Stimulated activated CD4-positive, alpha-beta T cell treated with anti-CD3 and anti-CD28 coated beads, Interleukin-2, amount 100 ng/mL, for 4 hours (primary cell): ENCODE results near the gene PTPN14.
"Not testable (repeated sequence)": the region's sequence is repeated elsewhere in the genome, so short reads cannot be mapped to it uniquely, and the experiment has no call there.

ENCODE experiments used
- DNase-seq: peaks from one replicate; pipeline ENCODE4 v3.0.0-alpha.2; 2020; ENCODE audit warnings: low read depth

The PTPN14 gene

DNA sequence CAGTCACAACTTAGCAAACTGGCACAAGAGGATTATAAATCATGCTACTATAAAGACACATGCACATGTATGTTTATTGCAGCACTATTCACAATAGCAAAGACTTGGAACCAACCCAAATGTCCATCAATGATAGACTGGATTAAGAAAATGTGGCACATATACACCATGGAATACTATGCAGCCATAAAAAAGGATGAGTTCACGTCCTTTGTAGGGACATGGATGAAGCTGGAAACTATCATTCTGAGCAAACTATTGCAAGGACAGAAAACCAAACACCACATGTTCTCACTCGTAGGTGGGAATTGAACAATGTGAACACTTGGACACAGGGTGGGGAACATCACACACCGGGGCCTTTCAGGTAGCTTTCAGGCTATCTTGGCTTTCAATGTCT is 41.8 kb downstream of the PTPN14 start:
- DNase-seq: not testable (repeated sequence)

DNA sequence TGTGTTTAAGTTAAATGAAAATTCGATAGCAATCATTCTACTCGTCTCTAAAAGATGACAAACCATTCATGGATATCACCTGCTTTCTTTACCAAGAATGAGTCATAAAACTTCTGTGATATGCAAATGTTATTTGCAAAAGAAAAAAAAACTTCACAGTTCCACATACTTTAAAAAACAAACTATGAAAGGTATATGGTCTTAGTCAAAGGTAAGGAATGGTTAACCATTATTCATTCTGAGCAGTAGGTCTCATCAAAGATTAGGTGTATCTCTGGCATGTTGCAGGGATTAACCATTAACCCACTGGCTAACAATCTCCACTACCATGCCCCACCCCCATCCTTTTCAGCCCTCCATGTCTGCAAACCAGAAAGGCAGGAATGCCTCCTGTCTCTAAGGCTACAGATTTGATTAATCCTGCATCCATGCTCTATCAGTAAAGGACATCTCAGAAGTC is 44.4 kb downstream of the PTPN14 start:
- no peak for DNase-seq

DNA sequence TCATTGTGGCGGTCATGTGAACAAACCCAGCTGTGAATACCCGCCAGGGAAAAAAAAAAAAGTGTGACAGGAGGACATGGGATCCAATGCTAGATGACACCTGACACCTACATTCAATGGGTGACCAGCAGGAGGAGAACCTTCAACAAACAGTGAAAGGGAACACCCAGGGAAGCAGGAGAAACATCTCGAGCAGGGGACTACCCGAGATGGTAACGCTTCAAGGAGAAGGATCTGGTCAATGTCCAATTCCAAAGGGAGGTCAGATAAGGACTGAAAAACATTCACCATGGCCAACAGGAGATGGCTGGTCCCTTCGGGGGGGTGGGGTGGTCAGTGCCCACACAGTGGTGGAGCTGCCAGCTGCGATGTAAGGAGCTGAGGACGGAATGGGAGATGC is 46.3 kb downstream of the PTPN14 start:
- DNase-seq: no peak

DNA sequence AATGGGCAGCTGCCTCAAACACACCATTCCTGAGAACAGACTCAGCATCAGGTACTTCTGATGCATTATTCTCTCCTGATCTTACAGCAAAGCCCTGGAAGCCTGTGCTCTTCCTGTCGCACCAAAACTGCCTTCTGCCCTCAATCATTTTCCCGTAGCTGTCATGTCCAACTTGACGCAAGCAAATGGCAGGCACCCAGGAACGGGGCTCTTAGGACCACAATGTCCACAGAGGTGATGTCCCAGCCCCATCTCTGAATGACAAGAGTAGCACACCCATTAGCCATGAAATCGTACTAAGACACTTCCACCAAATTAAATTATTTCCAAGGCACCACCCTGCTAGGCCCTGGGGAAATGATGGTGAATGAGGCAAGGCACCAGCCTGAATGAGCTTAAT is 47.1 kb downstream of the PTPN14 start:
- DNase-seq: no peak

DNA sequence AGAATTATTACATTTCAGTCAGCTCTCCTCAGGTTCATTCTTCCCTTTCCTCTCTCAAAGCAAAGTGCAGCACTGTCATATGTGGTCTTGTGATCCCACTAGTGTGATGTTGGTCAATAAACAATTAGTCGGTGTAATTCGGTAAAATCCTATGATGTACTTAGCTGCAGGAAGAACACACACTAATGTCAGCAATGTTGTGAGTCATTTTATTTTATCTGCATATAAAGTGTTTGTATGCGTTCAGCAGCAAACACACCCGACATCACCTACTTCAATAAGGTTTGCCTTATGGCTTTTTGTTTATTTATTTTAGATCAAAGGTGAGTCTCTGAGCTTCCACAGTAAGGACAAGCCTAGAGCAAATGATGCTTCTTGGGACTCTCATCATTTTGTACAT is 47.8 kb downstream of the PTPN14 start:
- no peak for DNase-seq

DNA sequence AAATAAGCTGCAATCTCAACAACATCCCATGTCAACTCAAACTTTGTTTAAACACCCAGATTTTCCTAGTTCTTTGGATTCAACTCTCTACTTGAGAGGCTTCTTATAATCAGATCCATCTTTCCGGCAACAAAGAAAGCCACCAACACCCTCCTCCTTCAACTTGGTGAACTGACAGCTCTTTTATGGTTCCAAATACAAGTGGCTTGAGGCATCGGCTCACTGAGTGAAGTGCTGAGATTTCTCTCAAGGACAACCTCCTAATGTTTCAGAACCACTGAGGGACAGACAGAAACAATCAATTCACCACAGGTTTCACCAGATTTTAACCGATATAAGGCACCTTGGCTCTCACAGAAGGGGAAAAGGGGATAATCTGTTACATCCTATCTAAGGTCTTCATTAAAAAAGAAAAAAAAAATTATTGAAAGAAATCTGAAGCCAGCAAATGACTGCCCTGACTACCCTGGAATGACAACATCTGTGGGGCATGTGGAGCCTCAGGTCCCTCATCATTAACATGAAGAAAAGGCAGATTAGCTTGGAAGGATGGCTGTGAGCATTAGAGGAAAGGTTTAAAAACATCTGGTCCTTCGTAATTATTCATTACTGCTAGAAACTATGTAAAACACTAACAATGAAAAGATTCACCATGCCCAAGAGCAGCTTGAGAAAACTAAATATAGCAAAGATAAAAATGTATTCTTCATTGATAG is 50.9 kb downstream of the PTPN14 start:
- no peak for DNase-seq

DNA sequence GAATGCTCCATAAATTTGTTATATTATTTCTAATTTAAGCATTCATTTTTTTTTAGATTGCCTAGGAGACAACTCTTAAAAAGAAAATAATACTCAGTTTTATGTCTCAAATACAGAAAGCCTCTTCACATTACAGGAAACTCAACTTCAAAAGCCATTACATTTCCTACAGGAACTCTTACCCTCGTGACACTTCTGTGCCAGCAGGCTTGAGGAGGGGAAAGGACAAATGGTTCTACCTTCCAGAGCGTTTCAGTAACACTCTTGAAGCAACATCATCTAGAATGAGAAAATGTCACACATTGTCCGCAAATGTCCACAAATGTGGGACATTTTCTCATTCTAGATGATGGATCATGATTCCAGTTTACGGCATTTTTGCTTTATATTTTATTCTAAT is 51.7 kb downstream of the PTPN14 start:
- DNase-seq: no peak

DNA sequence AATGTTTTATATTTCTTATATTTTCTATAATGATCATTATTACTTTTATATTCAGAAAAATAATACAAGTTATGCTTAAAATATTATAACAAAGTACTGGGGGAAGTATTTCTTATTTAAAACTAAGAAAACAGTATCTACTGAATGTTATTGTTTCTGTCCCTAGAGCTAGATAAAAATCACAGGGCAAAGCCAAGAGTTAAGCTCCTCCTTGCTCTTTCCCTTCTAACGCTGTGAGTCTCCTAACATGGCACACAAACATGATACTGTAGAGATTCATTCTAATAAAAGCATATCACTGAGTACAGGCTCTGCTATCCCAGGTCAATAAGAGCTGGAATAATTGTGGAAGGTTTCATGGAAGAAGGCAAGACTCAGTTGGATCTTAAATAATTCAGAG is 53.4 kb downstream of the PTPN14 start:
- DNase-seq: no peak

DNA sequence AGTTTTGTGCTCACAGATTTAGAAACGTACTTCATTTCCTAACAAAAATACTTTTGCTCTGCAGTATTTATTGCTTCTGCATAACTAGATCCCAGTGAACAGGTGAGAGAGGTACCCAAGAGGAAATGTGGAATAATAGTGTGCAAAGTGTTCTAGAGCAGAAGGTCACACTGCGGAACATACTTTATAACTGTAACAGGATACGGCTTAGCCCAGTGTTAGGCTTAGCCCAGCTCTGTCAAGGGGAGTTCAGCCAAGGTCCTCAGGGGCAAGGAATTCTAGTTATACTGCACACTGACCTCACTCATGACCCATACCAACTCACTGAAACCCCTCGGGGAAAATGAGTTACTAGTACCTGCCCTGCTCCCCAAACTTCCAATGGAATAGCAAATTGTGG is 55.3 kb downstream of the PTPN14 start:
- DNase-seq: no peak

DNA sequence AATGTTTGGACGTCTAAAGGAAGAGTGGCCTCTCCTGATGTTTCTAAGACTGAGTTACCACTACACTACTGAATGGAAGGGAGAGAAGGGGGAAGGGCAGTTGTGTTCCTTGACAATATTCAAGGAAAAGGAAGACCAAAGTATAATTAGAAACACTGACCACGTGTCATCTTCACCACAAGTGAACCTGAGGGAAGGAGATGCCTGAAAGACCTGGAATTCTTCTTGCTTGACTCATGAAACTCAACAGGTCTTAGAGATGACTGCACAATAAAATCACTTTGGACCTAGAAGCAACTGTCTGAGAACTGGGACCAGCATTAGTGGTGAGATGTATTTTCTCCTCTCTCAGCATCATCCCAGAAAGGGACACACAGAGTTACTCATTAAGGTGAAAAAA is 56.7 kb downstream of the PTPN14 start:
- DNase-seq: no peak

DNA sequence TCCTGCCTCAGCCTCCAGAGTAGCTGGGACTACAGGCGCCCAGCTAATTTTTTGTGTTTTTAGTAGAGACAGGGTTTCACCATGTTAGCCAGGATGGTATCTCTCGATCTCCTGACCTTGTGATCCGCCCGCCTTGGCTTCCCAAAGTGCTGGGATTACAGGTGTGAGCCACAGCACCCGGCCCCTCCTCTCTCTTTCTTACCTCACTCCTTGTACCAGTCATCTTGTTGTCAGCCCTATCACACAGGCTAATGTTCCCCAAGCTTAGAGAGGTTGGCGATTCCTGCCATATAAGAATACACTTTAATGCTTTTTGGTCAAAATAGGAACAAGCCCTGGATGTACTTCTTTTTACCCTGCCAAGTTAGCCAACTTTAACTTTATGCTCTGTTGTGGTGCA is 57.2 kb downstream of the PTPN14 start:
- DNase-seq: not testable (repeated sequence)

DNA sequence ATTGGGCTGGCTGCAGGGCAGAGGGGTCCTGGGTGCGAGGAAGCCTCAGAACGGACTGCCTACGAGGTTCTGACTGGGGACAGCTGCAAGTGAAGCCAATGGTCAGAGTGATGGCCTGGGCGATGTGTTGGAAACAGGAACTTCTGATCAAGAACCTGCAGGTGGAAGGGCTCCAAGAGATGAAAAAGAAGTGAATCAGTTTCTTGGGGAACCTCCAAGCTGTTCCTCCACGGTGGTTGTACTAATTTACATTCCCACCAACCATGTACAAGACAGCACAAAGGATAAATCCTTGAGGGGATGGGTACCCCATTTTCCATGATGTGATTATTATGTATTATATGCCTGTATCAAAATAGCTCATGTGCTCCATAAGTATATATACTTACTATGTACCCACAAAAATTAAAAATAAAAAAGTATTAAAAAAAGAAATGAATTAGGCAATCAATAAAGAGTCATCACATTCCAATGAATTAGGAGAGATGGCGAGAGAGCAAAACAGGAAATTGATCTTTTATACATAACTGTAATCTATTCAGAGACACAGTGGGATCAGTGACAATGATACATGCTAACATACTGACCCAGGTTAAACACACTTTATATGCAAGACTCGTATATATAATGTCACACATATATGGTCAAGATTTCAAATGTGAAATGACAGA is 58.1 kb downstream of the PTPN14 start:
- DNase-seq: no peak

DNA sequence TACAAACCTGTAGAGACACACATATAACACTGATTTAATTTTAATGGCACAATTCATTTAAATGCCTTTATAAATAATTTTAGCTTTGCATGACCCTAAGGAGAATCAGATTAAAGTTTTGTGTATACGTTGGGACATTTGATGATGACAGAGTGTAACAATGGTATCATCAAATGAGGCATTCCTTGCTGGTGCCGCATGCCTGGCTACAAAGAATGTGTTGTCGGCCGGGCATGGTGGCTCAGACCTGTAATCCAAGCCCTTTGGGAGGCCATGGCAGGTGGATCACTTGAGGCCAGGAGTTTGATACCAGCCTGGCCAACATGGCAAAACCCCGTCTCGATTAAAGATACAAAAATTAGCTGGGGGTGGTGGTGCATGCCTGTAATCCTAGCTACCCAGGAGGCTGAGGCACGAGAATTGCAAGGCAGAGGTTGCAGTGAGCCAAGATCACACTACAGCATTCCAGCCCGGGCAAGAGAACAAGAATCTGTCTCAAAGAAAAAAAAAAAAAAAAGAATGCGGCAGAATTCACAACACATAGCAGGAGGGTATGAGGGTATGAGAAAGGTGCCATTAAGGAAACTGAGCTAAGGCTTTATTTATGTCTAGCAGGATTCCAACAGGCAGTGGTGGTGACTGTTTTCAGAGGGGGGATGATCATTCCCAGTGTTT is 58.9 kb downstream of the PTPN14 start:
- no peak for DNase-seq

DNA sequence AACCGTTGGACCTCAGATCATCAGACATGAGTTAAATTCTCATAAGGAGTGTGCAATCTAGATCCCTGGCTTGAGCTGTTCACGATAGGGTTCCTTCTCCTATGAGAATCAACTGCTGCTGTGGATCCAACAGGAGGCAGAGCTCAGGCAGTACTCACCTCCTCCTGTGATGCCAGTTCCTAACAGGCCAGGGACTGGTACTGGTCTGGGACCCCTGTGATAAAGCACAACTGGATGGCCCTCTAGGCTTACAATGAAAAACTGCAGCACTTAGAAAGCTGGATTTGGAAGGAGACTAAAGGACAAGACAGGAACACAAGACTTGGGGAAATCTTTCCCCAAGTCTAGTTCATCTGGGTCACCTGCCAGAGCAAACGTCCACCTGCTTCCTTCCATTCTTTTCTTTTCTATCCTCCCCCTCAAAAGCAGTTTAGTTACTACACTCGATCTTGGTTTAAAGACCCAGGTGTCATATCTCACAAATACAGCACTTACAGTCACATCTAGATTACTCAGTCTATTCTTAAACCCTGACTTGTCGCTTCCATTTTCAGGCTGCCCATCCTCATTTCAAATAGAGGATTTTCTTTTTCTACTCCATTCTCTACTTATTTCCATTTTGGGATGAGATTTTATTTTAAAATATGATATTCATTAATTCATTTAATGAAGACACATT is 59.8 kb downstream of the PTPN14 start:
- no peak for DNase-seq

DNA sequence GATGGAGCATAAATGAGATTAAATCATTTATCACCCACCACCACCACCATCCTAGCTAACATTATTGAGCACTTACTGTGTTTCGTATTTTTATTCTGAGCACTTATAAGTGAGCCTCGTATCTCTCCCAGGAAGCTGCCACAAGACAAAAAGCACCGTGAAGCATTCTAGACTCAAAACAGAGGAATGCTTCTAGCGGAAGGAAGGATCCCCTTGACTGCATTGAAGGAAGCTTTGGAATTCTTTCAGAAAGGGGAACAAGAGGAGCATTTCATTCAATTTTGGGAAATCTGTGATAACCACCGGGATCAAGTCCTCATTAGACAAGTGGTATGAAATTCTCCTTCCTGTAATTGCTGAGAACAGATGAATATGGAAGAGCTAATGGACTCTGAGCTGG is 66.3 kb downstream of the PTPN14 start:
- no peak for DNase-seq

DNA sequence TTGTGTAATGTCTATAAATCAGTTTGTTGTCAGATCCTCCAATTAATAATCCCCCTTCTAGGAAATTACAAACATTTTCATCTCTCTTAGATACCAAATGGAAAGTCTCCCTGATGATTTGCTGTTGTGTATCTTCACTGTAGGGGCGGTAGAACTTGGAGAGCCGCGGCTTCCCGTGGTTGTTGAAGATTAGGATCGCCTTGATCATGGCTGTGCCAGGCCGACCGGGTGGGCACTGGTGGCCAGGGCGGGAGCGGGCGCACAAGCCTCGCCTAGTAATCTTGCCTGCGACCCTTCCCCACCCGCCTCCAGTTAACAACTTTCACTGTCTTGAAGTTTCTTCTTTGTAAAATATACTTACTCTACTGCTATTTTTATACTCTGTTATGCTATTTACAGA is 68.2 kb downstream of the PTPN14 start:
- DNase-seq: not testable (repeated sequence)

DNA sequence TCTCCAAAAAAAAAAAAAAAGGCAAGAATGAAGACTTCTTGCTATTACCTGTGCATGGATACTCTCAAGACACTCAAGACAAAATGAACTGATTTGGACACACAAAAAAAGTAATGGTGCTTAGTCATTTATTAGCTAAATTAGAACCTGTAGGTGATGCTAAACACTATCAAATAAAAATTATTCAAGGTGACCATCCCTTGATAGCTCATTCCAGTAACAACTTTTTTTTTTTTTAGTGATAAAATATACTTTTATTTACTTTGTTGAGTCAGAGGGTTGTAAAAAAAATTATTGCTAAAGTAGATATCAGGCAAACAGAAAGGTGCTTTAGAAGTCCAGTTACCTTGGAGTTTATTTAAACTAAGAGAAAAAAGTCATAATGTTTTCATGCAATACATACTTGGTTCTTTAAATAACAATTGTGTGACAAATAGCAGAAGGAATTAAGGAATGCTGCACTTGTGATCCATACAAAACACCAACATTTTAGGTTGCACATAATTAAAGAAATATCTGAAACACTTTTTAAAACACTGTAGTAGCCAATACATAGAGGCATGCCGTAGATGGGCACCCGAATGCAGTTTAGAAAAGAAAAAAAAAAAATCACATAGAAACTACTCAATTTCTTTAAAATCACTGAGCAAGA is 69.3 kb downstream of the PTPN14 start:
- not testable (repeated sequence) for DNase-seq

DNA sequence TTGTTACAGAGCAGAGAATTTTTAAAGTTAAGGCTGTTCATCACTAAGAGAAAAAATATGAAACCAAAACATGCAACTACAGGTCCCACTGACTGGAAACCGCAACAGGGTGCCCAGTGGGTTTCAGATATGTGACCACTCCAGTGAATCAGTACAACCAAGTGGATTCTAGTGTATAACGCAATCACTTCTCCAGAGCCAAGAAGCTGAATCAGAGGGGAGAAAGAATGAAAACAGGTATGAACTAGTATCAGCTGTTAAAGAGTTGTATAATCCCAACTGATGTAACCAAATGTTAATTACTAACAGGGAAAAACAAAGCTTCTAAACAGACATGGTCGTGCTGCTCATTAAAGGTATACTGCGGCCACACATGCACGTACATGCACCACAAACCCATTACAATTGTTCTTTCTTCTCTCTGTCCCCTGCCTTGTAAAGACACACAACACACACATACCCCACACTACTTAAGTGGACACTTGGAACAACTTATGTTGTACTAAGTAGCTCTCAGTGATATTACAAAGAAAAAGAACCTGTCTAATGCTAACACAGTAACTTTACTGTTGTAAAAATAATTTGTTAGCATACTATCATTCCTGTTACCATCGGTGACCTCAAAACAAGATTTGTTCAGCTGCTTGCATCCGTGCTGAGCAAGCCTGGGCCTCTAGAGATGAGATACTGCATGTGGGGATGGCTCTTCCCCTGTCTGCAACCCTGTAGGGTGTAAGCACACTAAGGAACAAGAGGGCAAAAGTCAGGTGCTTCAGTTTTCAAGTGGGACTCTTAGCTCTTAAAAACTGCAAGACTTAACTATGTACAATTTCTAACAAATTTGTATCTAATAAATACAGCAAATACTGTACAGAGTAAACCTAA is 74.2 kb downstream of the PTPN14 start:
- no peak for DNase-seq

DNA sequence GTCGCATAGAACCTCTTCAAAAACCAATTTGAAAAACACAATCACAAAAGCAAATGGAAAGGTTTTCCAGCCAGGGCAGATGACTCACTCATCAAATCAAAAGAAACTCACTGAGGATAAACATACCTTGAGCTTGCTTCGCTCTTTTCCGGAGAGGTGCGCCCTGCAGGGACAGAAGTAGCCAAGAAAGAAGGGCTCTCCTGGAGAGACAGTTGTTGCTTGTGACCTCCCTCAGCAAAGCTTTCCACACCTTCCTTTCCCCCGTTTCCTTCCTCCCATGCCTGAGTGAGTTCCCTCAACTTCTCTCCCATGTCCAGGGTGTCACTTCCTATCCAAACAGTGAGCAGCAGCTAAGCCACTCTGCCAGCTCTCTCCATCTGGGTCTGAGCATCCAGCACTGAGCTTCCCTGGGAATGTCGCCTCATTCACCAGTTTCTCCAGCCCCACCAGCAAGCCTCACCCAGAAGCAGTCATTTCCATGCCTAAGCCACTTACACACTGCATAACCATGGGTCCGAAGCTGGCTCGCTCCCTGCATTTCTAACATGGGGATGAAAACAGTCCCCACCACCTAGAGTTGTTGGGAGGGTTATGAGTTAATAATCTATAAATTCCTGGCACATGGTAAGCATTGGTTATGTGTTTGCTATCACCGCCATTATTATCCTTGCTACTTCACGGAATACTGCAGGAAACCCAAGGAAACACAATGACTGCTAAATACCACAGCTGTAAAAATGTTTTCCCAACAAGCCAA is 75.0 kb downstream of the PTPN14 start:
- no peak for DNase-seq

DNA sequence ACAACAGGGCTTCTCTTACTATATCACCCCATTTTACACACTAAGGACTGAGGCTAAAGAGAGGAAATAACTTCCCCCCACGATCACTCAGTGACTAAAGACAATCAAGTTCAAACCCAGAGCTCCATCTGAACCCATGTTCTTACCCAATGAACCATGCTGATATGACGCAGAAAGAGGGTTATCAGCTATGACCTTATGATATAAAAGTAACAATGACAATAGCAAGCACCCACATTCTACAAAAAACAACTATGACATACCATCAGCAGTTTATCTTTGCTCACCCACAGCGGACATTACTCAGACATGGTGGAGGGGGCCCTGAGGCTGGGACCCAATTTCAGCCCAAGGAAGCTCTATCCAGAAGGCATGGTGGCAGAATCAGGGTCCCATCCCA is 75.7 kb downstream of the PTPN14 start:
- DNase-seq: no peak
